Measurements from ENCODE around the gene ORAI1.

Gene ORAI1

DNA sequence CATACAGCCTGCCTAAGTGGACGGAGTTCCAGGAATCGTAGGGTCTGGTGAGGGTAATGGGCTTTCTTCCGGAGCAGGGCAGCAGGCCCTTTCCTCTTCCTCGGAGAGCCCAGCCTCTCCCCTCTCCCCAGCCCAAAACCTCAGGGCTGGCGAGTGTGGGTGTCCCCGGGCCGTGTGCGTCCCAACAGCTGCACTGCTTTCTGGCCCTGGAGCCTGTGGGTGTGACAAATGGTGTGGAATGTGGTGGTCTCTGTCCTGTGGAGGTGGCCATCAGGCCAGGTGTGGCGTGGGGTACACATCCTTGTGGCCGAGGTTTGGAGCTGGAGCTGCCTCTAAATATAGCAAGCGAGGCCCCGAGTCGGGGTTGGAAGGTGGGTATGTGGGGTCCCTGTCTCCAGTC, 8.5 kb downstream of the ORAI1 start:
- H3K4me3 ChIP-seq (ENCODE audit: low read length), result no peak overlapping the region
- no peaks in the 10 kb centered on the region for H3K9me3 ChIP-seq (ENCODE audit: control insufficient read depth, low read depth, low read length)
- no peaks in the 10 kb centered on the region for H3K27me3 ChIP-seq (ENCODE audit: control insufficient read depth, insufficient read depth, low read length)
- no peak overlapping the region for H3K9ac ChIP-seq (ENCODE audit: low read length)
- H3K36me3 ChIP-seq (ENCODE audit: control insufficient read depth, low read depth, low read length), result peaks cover 6% of the 10 kb centered on the region
- H3K27ac ChIP-seq (ENCODE audit: low read length), result no peak overlapping the region
- peaks cover 16% of the 10 kb centered on the region for H3K4me1 ChIP-seq (ENCODE audit: control insufficient read depth, low read depth, low read length)

DNA sequence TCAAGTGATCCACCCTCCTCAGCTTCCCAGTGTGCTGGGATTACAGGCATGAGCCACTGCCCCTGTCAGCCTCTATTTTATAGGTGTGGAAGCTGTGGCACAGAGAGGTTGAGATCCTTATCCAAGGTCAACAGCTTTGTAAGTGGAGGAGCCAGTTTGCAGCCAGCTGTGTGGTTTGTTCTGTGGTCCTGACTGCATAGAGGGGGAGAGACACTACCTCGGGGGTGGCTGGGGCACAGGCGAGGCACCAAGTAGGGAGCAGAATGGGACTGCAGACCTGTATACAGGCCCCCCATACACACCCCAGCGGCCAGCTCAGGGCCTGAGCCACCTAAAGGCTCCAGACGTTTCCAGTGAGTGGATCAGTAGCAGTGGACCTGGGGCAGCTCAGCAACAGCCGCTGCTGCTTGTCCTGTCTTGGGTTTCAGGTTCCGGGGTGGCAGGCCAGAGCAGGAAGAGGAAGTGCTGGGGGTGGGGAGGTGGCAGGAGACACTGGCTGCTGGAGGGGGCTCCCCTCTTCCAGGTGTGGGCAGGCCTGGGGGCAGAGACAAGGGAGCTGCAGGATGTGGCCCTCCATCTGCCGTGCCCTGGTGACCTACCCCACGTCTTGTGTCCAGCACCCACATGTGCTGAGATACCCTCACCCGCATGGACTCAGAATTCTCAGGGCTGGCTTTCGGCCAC, 11.0 kb downstream of the ORAI1 start:
- H3K27me3 ChIP-seq (ENCODE audit: control insufficient read depth, insufficient read depth, low read length), result no peaks in the 10 kb centered on the region
- H3K27ac ChIP-seq (ENCODE audit: low read length), result no peak overlapping the region
- no peaks in the 10 kb centered on the region for H3K36me3 ChIP-seq (ENCODE audit: control insufficient read depth, low read depth, low read length)
- H3K4me3 ChIP-seq (ENCODE audit: low read length), result no peak overlapping the region
- H3K4me1 ChIP-seq (ENCODE audit: control insufficient read depth, low read depth, low read length), result peaks cover 9% of the 10 kb centered on the region
- no peak overlapping the region for H3K9ac ChIP-seq (ENCODE audit: low read length)
- no peaks in the 10 kb centered on the region for H3K9me3 ChIP-seq (ENCODE audit: control insufficient read depth, low read depth, low read length)

DNA sequence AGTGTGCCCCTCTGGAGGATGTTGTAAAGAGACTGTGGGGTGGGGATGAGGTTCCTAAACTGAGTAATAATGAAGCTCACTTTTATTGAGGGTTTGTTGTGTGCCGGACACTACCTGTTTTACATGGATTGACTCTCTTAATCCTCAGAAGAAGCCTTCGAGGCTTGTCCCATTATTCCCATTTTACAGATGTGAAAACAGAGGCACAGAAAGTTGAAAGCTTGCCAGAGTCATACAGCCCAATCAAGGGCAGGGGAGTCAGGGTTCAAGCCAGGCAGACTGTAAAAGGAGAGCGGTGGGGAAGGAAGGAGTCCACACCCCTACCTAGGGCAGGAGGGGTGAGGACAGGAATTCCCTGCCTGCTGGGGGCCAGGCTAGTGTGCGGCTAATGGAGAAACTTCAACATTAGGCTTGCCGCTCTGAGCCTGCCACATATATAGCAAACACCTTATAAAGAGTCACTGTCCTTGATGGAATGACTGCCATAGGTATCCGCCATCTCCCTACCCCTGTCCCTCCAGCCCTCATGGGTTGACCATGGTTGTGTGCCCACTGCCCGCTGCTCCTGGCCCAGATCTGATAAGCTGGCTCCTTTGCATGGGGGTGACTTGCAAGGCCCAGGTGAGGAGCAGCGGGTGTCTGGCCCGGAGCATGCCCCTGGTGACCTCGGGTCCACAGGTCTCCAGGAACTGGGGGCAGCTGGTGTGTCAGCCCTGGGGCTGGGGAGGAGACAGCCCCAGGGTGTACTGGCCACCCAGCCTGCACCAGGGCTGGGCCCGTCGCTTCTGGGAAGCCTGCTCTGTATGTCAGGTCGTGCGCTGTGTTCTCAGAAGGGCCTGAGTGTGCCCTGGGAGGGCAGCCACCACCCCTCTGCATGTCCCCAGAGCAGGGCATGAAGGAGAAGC, 12.2 kb downstream of the ORAI1 start:
- Histone ChIP-seq H3K36me3 (ENCODE audit: control insufficient read depth, low read depth, low read length) (no peaks in the 10 kb centered on the region), H3K27ac (ENCODE audit: low read length) (no peak overlapping the region), H3K9ac (ENCODE audit: low read length) (no peak overlapping the region), H3K27me3 (ENCODE audit: control insufficient read depth, insufficient read depth, low read length) (no peaks in the 10 kb centered on the region), H3K4me1 (ENCODE audit: control insufficient read depth, low read depth, low read length) (no peaks in the 10 kb centered on the region), H3K9me3 (ENCODE audit: control insufficient read depth, low read depth, low read length) (no peaks in the 10 kb centered on the region), H3K4me3 (ENCODE audit: low read length) (no peak overlapping the region)

DNA sequence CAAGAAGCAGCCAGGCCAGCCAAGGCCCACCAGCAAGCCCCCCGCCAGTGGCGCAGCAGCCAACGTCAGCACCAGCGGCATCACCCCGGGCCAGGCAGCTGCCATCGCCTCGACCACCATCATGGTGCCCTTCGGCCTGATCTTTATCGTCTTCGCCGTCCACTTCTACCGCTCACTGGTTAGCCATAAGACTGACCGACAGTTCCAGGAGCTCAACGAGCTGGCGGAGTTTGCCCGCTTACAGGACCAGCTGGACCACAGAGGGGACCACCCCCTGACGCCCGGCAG, 15.0 kb downstream of the ORAI1 start:
- H3K27me3 ChIP-seq (ENCODE audit: control insufficient read depth, insufficient read depth, low read length), result no peaks in the 10 kb centered on the region
- H3K9me3 ChIP-seq (ENCODE audit: control insufficient read depth, low read depth, low read length), result no peaks in the 10 kb centered on the region
- H3K36me3 ChIP-seq (ENCODE audit: control insufficient read depth, low read depth, low read length), result no peaks in the 10 kb centered on the region
- H3K4me3 ChIP-seq (ENCODE audit: low read length), result no peak overlapping the region
- H3K4me1 ChIP-seq (ENCODE audit: control insufficient read depth, low read depth, low read length), result no peaks in the 10 kb centered on the region
- H3K9ac ChIP-seq (ENCODE audit: low read length), result no peak overlapping the region
- H3K27ac ChIP-seq (ENCODE audit: low read length), result no peak overlapping the region

DNA sequence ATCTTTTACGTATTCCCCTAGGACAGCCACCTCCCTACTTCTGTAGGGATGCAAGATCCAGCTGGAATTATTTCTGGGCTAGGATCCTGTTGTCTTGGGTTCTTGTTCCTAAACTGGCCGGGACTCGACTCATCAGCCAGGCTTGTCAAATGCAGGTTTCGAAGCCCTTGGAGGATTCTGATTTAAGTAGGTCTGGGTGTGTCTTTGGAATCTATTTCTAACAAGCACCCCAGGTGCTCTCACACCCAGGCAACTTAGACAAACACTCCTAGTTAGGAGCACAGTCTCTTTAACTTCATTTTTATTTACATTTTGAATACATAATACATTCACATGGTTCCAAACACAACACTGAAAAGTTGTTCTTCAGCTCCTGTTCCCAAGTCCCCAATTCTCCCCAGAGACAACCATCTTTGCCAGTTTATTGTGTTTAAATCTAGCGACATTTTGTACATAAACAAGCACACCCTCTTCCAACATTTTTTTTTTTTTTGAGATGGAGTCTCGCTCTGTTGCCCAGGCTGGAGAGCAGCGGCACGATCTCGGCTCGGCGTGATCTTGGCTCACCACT, 22.2 kb downstream of the ORAI1 start:
- no peaks in the 10 kb centered on the region for H3K4me1 ChIP-seq (ENCODE audit: control insufficient read depth, low read depth, low read length)
- H3K27ac ChIP-seq (ENCODE audit: low read length), result no peak overlapping the region
- H3K36me3 ChIP-seq (ENCODE audit: control insufficient read depth, low read depth, low read length), result no peaks in the 10 kb centered on the region
- no peak overlapping the region for H3K9ac ChIP-seq (ENCODE audit: low read length)
- no peak overlapping the region for H3K4me3 ChIP-seq (ENCODE audit: low read length)
- H3K9me3 ChIP-seq (ENCODE audit: control insufficient read depth, low read depth, low read length), result no peaks in the 10 kb centered on the region
- no peaks in the 10 kb centered on the region for H3K27me3 ChIP-seq (ENCODE audit: control insufficient read depth, insufficient read depth, low read length)

DNA sequence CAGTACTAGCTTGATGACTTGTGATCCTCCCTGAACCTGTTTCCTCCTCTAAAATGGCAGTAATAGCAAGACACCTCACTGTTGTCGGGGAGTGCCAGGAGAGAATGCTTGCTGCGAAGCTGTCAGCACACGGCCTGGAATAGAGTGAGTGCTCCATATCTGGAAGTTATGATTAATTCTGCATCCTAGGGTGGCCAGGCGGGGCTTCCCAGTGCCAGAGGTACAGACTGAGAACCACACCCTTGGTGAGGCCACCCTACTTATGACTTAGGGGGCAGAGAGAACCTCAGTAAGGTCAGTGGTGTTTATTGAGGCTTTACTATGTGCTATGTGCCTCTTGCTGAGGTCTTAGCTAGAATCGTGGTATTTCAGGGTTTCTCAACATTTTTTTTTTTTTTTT, 23.0 kb downstream of the ORAI1 start:
- no peaks in the 10 kb centered on the region for H3K4me1 ChIP-seq (ENCODE audit: control insufficient read depth, low read depth, low read length)
- H3K9ac ChIP-seq (ENCODE audit: low read length), result no peak overlapping the region
- no peak overlapping the region for H3K4me3 ChIP-seq (ENCODE audit: low read length)
- H3K36me3 ChIP-seq (ENCODE audit: control insufficient read depth, low read depth, low read length), result no peaks in the 10 kb centered on the region
- H3K27me3 ChIP-seq (ENCODE audit: control insufficient read depth, insufficient read depth, low read length), result no peaks in the 10 kb centered on the region
- no peak overlapping the region for H3K27ac ChIP-seq (ENCODE audit: low read length)
- no peaks in the 10 kb centered on the region for H3K9me3 ChIP-seq (ENCODE audit: control insufficient read depth, low read depth, low read length)

DNA sequence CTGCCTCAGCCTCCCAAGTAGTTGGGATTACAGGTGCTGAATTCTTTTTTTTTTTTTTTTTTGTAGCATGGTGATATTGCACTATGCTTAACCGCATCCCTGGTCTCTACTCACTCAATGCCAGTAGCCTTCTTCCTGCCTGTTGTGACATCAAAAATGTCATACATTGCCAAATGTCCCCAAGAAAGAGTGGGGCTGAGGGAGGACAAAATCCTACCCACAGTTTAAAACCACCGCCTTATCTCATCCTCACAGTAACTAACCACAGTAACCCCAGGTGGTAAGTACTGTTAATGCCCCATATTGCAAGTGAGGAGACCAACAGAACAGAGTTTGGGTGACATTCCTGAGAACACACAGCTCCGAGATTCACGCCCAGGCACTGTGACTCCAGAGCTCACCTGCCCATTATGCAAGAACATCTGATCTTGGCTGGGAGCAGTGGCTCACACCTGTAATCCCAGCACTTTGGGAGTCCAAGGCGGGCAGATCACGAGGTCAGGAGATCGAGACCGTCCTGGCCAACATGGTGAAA, 23.6 kb downstream of the ORAI1 start:
- Histone ChIP-seq H3K27ac (ENCODE audit: low read length) (no peak overlapping the region), H3K36me3 (ENCODE audit: control insufficient read depth, low read depth, low read length) (no peaks in the 10 kb centered on the region)

DNA sequence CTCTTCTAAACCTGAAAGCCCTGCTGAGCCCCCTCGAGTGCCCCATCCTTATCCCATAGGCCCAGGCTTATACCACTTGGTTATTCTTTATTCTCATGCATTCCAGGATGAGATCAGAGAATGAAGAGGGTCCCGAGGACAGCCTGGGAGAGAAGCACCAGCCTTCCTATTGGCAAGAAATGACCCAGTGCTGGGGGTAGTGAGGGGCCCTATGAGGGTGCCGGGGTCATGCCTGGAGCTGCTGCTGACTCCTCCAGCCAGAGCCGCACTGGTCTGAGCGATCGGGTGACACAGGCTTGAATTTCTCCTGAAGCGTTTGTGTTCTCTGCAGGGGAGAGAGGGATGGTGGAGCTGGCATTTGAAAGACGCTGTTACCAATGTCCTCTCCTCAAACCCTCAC, 25.0 kb downstream of the ORAI1 start:
- Histone ChIP-seq H3K4me1 (ENCODE audit: control insufficient read depth, low read depth, low read length) (no peaks in the 10 kb centered on the region), H3K9ac (ENCODE audit: low read length) (no peak overlapping the region), H3K9me3 (ENCODE audit: control insufficient read depth, low read depth, low read length) (no peaks in the 10 kb centered on the region), H3K27ac (ENCODE audit: low read length) (no peak overlapping the region), H3K27me3 (ENCODE audit: control insufficient read depth, insufficient read depth, low read length) (no peaks in the 10 kb centered on the region), H3K36me3 (ENCODE audit: control insufficient read depth, low read depth, low read length) (no peaks in the 10 kb centered on the region), H3K4me3 (ENCODE audit: low read length) (no peak overlapping the region)

More for the DNA sequence above, 23.6 kb downstream of the ORAI1 start:
- Histone ChIP-seq H3K4me1 (ENCODE audit: control insufficient read depth, low read depth, low read length) (no peaks in the 10 kb centered on the region), H3K9me3 (ENCODE audit: control insufficient read depth, low read depth, low read length) (no peaks in the 10 kb centered on the region), H3K4me3 (ENCODE audit: low read length) (no peak overlapping the region), H3K27me3 (ENCODE audit: control insufficient read depth, insufficient read depth, low read length) (no peaks in the 10 kb centered on the region), H3K9ac (ENCODE audit: low read length) (no peak overlapping the region)

DNA sequence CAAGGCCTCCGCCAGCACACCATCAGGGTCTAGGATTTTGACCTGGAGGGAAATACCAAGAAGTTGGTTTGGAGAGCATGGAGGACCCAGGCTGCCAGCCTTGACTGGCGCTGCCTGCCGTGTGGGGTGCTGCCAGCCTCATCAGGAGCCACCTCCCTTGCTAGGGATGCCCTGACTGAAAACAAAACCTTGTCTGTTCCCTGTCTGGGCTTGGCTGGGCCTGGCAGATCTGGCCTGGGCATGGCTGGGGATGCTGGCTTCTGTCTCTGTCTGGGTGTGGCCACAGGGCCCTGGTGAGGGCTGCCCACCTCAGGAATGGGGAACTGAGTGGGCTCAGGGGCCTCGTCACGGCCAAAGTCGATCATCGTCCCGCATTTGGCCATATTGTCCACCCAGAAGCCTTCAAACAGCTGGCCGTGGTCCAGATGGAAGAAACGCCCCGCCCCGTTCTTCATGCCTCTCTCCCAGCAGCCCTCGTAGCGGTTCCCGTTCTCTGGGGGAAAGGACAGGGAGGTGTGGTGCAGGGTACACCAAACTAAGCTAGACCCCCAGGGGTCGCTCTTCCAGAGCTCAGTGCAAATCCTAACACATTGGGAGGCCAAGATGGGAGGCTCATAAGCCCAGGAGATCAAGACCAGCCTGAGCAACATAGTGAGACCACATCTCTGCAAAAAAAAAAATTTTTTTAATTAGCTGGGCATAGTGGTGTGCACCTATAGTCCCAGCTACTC, 26.6 kb downstream of the ORAI1 start:
- Histone ChIP-seq H3K36me3 (ENCODE audit: control insufficient read depth, low read depth, low read length) (no peaks in the 10 kb centered on the region), H3K27ac (ENCODE audit: low read length) (no peak overlapping the region), H3K4me1 (ENCODE audit: control insufficient read depth, low read depth, low read length) (no peaks in the 10 kb centered on the region), H3K27me3 (ENCODE audit: control insufficient read depth, insufficient read depth, low read length) (no peaks in the 10 kb centered on the region), H3K9ac (ENCODE audit: low read length) (no peak overlapping the region), H3K4me3 (ENCODE audit: low read length) (no peak overlapping the region), H3K9me3 (ENCODE audit: control insufficient read depth, low read depth, low read length) (no peaks in the 10 kb centered on the region)

DNA sequence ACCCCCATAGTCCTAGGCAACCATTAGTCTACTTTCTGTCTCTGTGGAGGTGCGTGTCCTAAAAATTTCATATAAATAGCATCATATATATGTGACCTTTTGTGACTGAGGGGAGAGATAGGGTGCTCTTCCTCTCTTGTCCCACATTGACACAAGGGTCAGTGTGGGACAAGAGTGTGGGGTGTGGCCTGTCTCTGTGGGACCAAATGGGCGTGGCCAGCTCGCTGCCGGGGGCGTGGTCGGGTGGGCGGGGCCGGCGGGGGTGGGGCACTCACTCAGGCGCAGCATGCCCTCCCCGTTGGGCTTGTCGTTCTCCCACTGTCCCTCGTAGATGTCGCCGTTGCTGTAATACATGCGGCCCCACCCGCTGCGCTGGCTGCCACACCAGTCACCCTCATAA, 27.7 kb downstream of the ORAI1 start:
- no peak overlapping the region for H3K4me3 ChIP-seq (ENCODE audit: low read length)
- H3K27ac ChIP-seq (ENCODE audit: low read length), result no peak overlapping the region
- H3K27me3 ChIP-seq (ENCODE audit: control insufficient read depth, insufficient read depth, low read length), result no peaks in the 10 kb centered on the region
- H3K4me1 ChIP-seq (ENCODE audit: control insufficient read depth, low read depth, low read length), result peaks cover 6% of the 10 kb centered on the region
- no peak overlapping the region for H3K9ac ChIP-seq (ENCODE audit: low read length)
- H3K9me3 ChIP-seq (ENCODE audit: control insufficient read depth, low read depth, low read length), result no peaks in the 10 kb centered on the region
- no peaks in the 10 kb centered on the region for H3K36me3 ChIP-seq (ENCODE audit: control insufficient read depth, low read depth, low read length)

DNA sequence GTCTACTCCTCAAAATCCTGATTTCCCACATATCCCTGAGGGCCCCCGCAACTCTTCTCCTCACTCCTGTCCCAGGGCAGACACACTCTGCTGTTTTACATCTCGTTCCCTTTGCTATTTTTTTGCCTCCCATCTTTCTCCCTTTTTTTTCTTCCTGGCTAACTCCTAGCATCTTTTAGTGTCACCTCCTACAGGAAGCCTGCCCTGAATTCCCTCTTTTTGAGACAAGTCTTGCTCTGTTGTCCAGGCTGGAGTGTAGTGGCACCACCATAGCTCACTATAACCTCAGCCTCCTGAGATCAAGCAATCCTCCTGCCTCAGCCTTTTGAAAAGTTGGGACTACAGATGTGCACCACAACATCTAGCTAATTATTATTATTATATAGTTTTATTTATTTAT, 29.8 kb downstream of the ORAI1 start:
- Histone ChIP-seq H3K27ac (ENCODE audit: low read length) (no peak overlapping the region), H3K36me3 (ENCODE audit: control insufficient read depth, low read depth, low read length) (no peaks in the 10 kb centered on the region), H3K9me3 (ENCODE audit: control insufficient read depth, low read depth, low read length) (no peaks in the 10 kb centered on the region), H3K9ac (ENCODE audit: low read length) (no peak overlapping the region), H3K27me3 (ENCODE audit: control insufficient read depth, insufficient read depth, low read length) (no peaks in the 10 kb centered on the region), H3K4me1 (ENCODE audit: control insufficient read depth, low read depth, low read length) (peaks cover 9% of the 10 kb centered on the region), H3K4me3 (ENCODE audit: low read length) (no peak overlapping the region)

Measured in iPS-18a (cell line).